Inflammatory macrophage (primary cell): Measurements from ENCODE around the gene CFAP43.
A peak's percentile ranks its signal among the peaks of the same experiment; 100 is the strongest.
"Not testable (repeated sequence)": the region's sequence is repeated elsewhere in the genome, so short reads cannot be mapped to it uniquely, and the experiment has no call there.

Experiments used
- DNase-seq, 2 donors: peaks; one replicate each; pipeline ENCODE4 v3.0.0-alpha.2; 2020 to 2022

Gene CFAP43

DNA sequence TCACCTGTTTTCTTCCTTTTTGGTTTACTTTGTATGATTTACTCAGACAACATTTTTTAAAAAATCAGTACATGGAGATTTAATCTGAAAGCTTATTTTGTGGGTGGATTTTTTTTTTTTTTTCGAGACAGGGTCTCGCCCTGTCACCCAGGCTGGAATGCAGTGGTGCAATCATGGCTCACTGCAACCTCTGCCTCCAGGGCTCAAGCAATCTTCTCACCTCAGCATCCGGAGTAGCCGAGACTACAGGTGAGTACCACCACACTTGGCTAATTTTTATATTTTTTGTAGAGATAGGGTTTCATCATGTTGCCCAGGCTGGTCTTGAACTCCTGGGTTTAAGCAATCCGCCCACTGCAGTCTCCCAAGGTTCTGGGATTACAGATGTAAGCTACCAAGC lies 25.1 kb upstream of the CFAP43 start:
- DNase-seq = peak in 1 of 2 donors; percentile 53

DNA sequence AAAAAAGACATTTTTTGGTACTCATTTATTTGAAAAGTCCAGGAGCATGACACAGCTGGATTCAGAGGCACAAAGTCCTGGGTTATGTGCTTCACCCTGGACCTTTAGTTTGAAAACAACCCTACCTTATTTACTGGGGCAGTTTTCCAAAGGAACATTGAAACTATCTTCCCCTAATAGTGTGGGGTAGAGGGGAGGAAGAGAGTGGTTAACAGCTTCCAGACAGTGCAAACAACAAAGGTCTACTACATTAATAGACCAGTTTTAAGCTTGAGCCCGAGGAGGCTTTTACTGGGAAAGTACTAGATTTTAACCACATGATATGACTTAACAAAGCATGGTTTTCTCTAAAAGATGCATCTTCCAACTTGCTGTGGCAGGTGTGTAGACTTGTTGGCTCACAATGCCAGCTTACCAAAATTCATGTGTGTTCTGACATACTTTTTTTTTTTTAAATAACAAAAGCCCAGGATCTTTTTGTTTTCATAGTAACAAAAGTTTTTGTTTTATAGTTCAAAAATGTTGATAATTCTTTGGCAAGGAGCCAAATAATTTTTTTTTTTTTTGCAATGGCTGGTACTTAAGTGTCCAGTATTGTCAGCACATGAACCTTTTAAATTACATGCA lies 24.3 kb upstream of the CFAP43 start:
- no peak for DNase-seq

DNA sequence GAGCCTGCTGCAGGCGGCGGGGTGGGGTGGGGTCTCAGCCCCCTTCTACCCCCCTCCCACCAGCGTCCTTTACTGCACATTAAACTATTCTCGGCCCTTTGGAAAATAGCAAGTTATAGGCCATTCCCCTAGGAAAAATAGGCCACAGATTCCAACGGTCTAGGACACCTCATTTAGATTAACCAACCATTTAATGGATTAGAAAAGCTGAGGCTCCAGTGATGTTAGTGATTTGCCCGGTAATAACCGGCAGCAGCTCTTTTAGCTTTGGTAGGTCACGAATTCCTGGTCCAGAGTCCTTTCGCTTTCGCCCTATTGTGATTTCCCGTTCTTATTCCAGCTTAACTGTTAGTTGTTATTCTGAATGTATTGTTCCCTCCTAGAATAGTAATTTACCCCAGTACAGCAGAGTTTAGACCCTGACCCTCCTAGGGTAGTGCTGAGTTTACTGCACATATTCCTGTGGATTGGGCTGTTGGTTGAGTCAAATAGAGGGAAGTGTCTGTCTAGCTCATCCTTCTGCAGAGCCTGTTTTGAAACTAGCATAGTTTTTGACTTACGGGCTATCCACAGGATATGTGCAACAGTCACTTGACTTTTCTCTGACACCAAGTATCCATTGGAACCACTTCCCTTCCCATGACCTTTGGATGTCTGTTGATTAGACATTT lies 23.3 kb upstream of the CFAP43 start:
- peak; percentile 93 for DNase-seq

DNA sequence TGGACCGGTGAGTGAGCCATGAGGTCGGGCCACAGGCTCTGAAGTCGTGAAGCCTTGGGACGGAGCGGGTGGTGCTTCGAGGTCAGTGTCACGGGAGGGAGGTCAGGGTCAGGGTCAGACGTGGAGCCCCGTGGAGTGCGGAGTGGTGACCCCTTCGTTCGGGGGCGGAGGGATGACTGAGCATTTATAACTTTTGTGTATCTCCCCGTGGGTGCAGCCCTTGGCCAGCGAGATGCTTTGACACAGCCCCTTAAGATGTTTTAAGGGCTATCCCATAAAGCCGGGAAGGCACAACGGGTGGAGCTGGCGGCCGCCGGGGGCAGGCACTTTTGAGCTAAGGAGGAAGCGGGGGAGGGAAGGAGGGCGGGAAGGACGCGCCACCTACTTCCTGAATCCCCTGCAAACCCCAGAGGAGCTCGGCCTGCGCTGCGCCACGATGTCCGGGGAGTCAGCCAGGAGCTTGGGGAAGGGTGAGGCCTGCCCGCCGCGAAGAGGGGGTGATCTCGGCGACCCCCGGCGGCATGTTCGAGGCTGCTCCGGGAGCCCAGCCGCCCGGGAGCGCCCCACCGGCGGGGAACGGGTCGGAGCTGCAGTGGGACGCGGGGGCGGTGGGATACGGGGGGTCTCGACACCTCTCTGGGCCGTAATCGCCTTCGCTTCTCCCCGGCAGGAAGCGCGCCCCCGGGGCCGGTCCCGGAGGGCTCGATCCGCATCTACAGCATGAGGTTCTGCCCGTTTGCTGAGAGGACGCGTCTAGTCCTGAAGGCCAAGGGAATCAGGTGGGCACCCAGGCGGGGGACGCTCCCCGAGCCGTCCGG lies 22.5 kb upstream of the CFAP43 start, which contains the start of gene GSTO1:
Gene GSTO1 (plus strand): TSS at position 400 of the 818 bp plus-strand sequence. CDS start 37 bp downstream, at position 437.
- DNase-seq = peak; percentile 87 to 93

DNA sequence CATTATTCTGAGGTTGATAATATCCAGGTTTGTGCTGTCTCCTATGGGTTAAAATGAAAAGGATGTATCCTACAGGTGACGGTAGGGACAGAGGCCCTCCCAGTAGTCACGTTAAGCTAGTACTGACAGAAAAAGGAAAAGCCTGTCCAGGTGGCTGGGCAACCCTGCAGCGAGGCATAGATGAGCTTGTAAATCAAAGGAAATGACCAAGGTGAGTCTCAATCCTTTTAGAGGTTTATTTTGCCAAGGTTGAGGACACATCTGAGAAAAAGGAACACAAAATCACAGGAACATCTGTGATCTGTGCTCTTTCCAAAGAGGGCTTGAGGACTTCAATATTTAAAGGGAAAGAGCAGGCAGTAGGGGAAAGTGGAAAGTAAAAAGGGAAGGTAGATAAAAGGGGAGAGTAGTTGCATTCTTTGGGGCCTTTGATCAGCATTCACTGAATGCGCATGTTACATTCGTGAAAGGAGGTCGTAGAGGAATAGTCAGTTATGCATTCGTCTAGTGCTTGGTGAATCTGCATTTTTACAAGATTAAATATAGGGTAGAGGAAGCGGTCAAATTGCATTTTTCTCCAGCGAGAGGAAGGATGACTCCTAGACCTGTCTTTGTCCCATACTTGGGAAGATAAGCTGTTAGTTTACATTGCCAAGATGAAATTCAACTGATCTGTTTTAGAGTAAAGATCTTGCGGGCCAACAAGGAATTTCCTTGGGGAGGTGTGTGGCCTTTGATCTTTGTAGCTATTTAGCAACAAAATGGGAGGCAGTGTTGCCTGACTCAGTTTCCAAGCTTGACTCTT lies 21.6 kb upstream of the CFAP43 start:
- peak in 1 of 2 donors; percentile 15 for DNase-seq

DNA sequence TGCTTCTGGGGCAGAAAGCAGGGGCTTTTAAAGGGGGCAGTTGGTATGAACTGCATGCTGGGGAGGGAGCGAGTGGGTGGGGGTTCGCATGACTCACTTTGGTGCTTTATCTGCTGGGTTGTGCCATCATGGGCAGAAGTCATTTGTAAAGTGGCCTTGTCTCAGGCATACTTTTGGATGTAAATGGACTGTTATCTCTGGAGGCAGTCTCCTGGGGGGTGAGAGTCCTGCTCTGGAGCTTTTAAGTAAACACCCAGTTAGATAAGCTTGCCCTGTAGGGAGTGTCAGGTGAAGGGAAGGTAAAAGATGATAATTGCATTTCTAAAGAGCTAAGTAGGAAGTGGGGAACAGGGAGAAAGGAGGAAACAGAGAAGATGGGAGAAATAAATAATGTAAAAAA lies 20.9 kb upstream of the CFAP43 start:
- peak in 1 of 2 donors; percentile 42 for DNase-seq

DNA sequence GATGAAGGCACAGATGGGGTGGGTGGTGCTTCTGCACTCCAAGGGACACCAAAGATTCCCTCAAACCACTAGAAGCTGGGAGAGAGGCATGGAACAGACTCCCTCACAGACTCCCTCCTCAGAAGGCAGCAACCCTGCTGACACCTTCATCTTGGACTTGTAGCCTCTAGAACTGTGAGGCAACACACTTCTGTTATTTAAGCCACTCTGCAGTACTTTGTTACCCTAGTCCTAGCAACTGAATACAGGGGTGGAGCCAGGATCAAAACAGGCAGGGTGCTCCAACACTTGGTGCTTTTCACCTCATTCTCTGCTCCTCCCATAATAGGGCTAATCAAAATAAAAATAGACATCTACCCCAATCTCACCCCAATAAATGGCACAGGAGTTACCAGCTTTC lies 20.2 kb upstream of the CFAP43 start:
- DNase-seq = peak; percentile 33 to 43

DNA sequence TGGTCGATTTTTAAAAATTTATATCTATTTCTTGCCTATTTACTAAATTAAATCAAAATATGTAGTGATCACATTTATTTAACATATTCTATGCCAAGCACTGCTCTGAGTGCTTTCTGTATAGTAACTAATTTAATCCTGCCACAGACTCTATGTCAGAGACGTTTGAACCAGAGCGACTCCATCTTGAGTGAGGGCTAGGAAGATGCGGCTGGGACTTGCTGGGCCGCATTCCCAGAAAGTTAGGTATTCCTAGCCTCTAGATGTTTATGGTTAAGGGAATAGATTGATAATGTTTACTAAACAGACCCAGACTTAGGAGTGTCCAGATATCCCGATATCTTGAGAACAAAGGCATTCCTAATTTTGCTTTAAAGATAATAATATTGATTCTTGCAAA lies 19.3 kb upstream of the CFAP43 start:
- DNase-seq = no peak

DNA sequence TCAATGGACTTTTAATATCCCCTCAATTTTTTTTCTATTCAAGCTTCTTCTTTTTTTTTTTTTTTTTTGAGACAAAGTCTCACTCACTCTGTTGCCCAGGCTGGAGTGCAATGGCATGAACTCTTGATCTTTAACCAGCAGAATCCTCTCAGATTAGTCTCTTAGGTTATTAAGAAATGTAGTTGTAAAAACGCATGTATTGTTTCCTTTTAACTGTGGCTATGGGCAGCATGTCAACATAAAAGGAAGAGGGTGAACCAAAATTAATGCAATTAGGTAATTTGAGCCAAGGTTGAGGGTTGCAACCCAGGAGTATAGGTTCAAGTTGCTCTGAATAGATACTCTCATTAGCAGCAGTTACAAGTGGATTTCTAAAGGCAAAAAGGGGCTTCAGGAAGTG lies 18.2 kb upstream of the CFAP43 start:
- peak in 1 of 2 donors; percentile 41 for DNase-seq

DNA sequence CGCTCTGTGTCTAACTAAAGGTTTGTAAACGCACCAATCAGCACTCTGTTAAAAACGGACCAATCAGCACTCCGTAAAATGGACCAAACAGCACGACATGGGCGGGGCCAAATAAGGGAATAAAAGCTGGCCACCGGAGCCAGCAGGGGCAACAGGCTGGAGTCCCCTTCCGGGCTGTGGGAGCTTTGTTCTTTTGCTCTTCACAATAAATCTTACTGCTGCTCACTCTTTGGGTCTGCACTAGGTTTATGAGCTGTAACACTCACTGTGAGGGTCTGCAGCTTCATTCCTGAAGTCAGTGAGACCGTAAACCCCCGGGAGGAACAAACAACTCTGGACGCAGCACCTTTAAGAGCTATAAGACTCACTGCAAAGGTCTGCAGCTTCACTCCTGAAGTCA lies 16.8 kb upstream of the CFAP43 start:
- DNase-seq = not testable (repeated sequence)

DNA sequence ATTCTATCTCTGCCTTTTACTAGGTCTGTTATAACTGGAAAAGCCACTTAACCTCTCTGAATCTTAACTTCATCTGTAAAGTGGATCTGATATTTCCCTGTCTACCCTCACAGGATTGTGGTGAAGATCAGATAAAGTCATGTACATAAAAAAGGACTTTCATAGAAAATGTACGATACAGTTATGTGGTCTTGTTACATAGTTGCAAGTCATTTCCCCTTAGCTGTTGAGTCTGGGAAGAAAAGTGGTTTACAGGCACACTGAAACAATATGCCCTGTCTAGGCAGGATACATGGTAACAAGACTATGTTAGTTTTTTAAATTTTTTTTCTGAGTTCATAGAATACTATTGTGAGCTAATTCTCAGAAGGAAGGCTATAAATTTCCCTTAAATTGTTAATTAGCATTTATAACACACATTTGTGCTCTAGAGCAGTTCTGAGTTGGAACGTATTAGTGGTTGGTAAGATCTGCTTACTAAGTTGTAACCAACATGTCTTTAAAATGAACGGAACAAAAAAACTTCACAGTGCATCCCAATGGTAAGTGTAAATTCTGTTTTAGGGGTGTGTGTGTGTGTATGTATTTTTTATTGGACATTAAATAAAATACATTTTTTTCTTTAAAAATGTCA lies 15.5 kb upstream of the CFAP43 start:
- DNase-seq = peak; percentile 44 to 53

DNA sequence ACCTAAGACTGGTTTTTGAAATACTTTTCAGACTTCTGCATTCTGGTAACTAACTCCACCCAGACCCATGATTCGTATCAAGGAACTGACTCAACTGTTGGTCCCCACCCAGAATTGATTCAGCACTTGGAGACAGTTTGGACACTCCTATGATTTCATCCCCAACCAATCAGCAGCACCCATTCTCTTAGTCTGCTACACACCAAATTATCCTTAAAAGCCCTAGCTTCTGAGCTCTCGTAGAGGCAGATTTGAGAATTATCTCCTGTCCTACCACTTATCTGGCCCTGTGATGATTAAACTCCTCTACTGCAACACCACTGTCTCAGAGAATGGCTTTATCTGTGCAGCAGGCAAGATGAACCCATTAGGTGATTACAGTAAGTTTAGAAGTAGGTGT lies 14.8 kb upstream of the CFAP43 start:
- DNase-seq = peak; percentile 96 to 99

DNA sequence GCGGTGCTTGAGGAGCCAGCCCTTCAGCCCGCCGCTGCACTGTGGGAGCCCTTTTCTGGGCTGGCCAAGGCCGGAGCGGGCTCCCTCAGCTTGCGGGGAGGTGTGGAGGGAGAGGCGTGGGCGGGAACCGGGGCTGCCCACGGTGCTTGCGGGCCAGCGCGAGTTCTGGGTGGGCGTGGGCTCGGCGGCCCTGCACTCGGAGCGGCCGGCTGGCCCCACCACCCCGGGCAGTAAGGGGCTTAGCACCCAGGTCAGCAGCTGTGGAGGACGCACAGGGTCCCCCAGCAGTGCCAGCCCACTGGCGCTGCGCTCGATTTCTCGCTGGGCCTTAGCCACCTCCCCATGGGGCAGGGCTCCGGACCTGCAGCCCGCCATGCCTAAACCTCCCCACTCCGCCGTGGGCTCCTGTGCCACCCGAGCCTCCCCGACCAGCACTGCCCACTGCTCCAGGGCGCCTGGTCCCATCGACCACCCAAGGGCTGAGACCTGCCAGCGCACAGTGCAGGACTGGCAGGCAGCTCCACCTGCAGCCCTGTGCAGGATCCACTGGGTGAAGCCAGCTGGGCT lies 13.0 kb upstream of the CFAP43 start:
- DNase-seq = no peak

DNA sequence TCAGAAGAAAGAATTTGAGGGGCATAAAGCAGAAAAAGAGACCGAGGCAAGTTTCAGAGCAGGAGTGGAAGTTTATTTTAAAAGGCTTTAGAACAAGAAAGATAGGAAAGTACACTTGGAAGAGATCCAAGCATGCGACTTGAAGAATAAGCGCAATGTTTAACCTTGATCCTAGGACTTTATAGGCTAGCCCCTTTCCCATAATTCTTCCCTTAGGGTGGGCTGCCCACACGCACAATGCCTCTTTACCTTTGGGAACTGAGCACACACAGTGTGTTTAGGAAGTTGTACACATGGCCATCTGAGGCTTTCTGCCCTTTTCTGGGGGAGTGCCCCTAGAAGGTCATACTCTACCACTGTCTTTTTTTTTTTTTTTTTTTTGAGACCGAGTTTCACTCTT lies 11.3 kb upstream of the CFAP43 start:
- no peak for DNase-seq

DNA sequence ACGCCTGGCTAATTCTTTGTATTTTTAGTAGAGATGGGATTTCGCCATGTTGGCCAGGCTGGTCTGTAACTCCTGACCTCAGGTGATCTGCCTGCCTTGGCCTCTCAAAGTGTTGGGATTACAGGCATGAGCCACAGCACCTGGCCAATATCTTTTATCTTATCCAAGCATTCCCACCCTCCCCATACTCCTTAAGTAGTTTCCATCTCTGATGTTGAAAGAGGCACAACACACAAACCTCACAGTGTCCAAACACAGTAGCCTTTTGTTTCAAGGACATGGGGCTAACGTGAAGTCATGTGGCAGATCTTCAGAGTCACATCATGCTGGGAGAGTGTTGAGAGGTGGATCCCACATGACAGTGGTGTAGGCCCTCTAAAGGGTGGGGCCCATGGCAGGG lies 10.8 kb upstream of the CFAP43 start:
- DNase-seq = not testable (repeated sequence)

DNA sequence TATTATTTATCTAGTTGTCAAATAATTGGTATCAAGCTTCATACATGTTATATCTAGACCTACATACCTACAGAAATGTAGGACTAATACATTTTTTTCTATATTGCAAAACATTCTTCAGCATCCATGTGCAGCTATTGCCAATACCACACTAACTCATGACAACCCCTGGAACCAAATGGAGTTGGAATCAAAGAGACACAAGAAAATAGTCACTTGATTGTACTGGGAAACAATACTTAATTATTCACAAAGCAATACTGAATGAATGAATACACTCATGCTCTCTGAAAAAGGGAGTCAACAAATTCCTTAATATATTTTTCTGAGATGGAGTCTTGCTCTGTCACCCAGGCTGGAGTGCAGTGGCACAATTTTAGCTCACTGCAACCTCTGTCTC lies 10.4 kb upstream of the CFAP43 start:
- no peak for DNase-seq

DNA sequence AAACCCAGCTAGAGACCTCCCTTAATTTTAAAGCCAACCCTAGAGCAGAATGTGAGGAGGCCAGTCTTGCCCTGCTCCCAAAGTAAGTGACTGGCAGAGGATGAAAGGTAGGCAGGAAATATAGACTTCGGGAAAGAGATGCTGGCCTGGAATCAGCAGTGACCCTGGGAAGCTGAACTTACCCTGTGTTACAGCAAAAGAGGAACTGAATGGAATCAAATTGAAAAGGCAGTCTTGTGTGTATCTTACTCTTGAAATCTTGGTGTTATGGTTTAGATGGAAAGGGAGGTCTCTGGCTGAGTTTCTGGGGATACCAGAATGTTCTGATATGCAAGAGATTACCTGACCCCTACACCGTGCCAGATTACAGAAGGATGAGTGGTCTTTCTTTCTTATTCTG lies 7.9 kb upstream of the CFAP43 start:
- peak in 1 of 2 donors; percentile 24 for DNase-seq

DNA sequence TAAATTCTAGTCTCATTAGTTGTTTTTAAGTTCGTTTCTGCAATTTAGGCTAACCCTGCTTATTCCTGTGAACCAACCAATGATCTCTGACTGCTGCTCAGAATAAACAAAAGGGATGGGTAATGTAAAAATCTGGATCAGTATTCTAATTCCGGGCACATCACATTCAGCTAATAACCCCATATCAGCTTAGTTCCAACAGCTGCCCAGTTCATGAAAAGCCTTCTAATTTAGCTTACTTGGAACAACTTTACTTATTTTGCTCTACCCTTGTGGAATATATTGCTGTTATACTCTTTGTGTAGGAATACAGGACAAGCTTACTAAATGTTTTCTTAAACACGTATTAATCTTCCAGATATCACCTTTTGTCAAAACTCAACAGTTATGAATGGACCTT lies 3.6 kb upstream of the CFAP43 start:
- no peak for DNase-seq

DNA sequence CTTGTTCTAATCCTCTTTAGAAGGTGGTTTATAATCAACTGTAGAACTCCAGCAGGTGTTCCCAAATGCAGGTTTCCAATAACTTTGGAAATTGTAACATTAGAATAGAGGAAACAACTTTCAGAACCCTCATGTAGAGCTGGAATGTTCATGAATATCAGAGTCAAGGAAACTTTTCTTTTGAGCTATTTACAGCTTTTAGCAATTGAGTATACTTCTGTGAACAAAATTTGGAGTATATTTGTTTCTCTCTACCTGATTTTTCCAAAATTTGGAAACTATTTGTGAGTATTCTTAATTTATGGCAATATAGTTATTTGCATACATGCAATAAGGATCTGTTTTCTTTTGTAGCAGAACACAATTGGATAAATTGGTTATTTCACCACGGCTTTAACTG lies 2.8 kb upstream of the CFAP43 start:
- DNase-seq = no peak

DNA sequence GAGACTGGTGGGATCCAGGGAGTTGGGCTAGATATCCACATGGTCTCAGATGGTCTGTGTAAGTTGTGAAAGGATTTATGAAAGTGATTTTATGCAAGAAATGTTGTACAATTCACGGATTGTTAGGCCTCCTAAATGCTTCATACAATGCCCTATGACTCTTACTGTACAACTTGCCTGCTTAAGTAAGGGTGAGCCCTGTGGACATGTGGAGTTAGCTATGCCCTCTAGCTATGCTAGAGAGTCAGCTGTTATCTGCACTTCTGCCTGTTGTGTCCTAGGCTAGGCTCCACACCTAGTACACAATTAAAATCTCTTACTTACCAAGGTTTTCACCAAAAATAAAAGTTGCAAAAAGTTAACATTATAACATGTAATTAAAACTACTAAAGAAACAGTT lies 1.7 kb upstream of the CFAP43 start:
- no peak for DNase-seq

DNA sequence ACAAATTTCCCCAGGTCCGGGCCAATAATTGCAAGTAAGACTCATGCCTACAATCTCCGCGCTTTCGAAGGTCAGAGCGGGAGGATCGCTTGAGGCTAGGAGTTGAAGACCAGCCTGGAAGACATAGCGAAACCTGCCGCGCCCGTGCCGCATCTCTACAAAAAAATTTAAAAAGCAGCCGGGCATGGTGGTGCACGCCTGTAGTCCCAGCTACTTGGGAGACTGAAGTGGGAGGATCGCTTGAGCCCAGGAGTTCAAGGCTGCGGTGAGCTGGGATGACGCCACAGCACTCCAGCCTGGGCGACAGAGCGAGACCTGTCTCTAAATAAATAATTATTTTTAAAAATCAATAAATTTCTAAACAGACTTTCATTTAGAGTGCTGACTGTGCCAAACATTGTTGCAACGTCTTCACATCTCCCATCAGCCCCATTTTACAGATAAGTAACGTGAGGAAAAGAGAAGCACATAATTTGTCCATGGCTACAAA lies 494 bp upstream of the CFAP43 start:
- no peak for DNase-seq

DNA sequence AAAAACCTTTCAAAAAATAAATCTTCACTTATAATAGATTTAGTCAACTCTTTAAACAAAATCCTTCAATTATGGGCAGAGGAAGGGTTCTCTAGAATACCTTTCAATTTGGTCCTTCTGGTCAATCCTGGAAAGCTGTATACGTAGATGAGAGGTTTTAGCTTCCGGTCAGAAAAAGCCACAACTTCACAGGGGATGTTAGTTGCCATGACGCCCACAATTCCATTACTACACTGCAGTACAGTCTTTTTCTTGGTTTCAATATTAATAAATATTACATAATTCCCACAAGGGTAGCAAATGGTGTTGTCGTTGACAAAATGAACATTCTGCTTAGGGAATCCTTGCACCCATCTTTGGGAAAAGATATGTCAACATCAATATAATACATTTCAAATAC lies 1.7 kb downstream of the CFAP43 start:
- no peak for DNase-seq
